ENCODE results near the gene ZNF317.

- no peak for TF ChIP-seq REST (IDR thresholded peaks at IDR 0.05; ENCODE audit: insufficient read depth in 1 of 2, low read depth in 2 of 2, low read length in 1 of 2)
- TF ChIP-seq POLR2AphosphoS5 (IDR thresholded peaks at IDR 0.05; ENCODE audit: low read depth, low read length) = no peak
- TF ChIP-seq SIN3A (IDR thresholded peaks at IDR 0.05; ENCODE audit: borderline replicate concordance, insufficient read depth, low read depth, low read length) = no peak
These were observed 10.5 kb downstream of the ZNF317 start for GRCh38 chr19:9150650-9151049.

Measured in Panc1 (cell line).